ENCODE results near the gene ZNF311. TPM values are rescaled to one million over a fixed set of nuclear protein-coding genes. Genes with fewer than 3 reads are reported as not detected.

ZNF311 gene
- total and polyA plus RNA-seq, 9 of the 15 experiments (the other 6 are each of a cell fraction or from before 2014, with no cell fraction given): 5.1 to 10.0 (median 7.5) TPM

DNA sequence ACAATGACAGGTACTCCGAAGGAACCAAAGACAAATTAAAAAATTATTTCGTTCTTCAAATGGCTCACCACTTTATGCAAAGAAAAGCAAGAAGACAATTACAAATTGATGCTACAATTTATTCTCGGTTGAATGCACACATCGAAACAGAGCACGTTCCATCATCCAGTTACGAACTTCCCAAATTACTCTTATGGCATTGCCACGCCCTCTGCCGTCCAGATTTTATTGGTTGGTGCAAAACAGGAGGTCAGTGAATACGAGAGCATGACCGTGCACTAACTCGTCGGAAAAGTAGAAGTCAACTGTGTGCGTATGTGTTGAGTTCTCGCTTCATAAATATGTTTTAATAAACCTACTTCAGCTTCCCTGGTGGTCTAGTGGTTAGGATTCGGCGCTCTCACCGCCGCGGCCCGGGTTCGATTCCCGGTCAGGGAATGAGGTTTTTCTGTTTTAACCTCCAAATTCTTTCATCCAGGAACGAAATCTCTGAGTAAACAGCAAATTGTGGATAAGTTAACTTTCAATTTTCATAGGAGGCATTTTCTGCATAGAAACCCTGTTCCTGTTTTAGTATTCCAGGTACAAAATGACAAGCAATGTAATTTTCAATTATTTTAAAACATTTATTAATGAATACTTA is 23.2 kb downstream of the ZNF311 start (continued):
- TF ChIP-seq, protein P1, sequence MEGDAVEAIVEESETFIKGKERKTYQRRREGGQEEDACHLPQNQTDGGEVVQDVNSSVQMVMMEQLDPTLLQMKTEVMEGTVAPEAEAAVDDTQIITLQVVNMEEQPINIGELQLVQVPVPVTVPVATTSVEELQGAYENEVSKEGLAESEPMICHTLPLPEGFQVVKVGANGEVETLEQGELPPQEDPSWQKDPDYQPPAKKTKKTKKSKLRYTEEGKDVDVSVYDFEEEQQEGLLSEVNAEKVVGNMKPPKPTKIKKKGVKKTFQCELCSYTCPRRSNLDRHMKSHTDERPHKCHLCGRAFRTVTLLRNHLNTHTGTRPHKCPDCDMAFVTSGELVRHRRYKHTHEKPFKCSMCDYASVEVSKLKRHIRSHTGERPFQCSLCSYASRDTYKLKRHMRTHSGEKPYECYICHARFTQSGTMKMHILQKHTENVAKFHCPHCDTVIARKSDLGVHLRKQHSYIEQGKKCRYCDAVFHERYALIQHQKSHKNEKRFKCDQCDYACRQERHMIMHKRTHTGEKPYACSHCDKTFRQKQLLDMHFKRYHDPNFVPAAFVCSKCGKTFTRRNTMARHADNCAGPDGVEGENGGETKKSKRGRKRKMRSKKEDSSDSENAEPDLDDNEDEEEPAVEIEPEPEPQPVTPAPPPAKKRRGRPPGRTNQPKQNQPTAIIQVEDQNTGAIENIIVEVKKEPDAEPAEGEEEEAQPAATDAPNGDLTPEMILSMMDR (IDR thresholded peaks at IDR 0.05 in 2 of 3, conservative IDR thresholded peaks at IDR 0.05 in 1 of 3; ENCODE audit: insufficient read depth in 2 of 3, low read depth in 1 of 3, low read length in 3 of 3): peak; percentile 35 to 63 (median 48); a peak in 5 of 6 replicates
- TF ChIP-seq SRF (CRISPR knock-in tag; IDR thresholded peaks at IDR 0.05) (0 out of 4 replicates have a peak, but pooled peaks of 1 of the 2 experiments have one; percentile 14), ATF7 (IDR thresholded peaks at IDR 0.05) (peak; percentile 66), BCL6 (CRISPR knock-in tag; IDR thresholded peaks at IDR 0.05) (no peak), CTBP1 (IDR thresholded peaks at IDR 0.05; ENCODE audit: borderline replicate concordance) (peak; percentile 21; the same call in 1 of the 2 replicates), HDAC2 (IDR thresholded peaks at IDR 0.05) (peak; percentile 11), KAT8 (IDR thresholded peaks at IDR 0.05; ENCODE audit: low read depth) (no peak), MAFK (IDR thresholded peaks at IDR 0.05; ENCODE audit: low read length) (peak; percentile 84), NR0B1 (IDR thresholded peaks at IDR 0.05; ENCODE audit: partially characterized antibody) (no peak), SAFB2 (IDR thresholded peaks at IDR 0.05; ENCODE audit: borderline replicate concordance, low read depth, low read length, severe bottlenecking) (no peak), ZNF184 (CRISPR knock-in tag; IDR thresholded peaks at IDR 0.05) (no peak), POLR2A (conservative IDR thresholded peaks at IDR 0.05) (no peak), SMARCC2 (IDR thresholded peaks at IDR 0.05; ENCODE audit: low read depth) (no peak), HDAC1 (IDR thresholded peaks at IDR 0.05) (peak; percentile 75 to 98), SP2 (IDR thresholded peaks at IDR 0.05; ENCODE audit: extremely low read depth, low read depth, low read length, poor library complexity, severe bottlenecking) (no peak), ELF1 (tag; IDR thresholded peaks at IDR 0.05) (no peak), TAF7 (tag; IDR thresholded peaks at IDR 0.05) (no peak), SRSF7 (optimal IDR thresholded peaks at IDR 0.05; ENCODE audit: low read depth, low read length) (no peak), ZNF780A (CRISPR knock-in tag; IDR thresholded peaks at IDR 0.05) (no peak), BRF1 (IDR thresholded peaks at IDR 0.05; ENCODE audit: borderline replicate concordance, extremely low read depth, insufficient read length) (peak; percentile 55), SRSF3 (IDR thresholded peaks at IDR 0.05; ENCODE audit: insufficient read depth, low read length) (no peak), RBM22 (IDR thresholded peaks at IDR 0.05; ENCODE audit: low read depth, low read length, poor library complexity, severe bottlenecking) (peak; percentile 69), E2F3 (CRISPR knock-in tag; IDR thresholded peaks at IDR 0.05) (no peak), SRSF9 (IDR thresholded peaks at IDR 0.05; ENCODE audit: borderline replicate concordance, low read depth, low read length) (no peak), IRF2 (CRISPR knock-in tag; IDR thresholded peaks at IDR 0.05) (no peak), ETV5 (CRISPR knock-in tag; IDR thresholded peaks at IDR 0.05; ENCODE audit: low read depth) (peak; percentile 62; the same call in 1 of the 2 replicates), PHF20 (IDR thresholded peaks at IDR 0.05; ENCODE audit: partially characterized antibody) (no peak)
